Panc1 (cell line): ENCODE data around the gene TJP2. TPM values are rescaled to one million over a fixed set of nuclear protein-coding genes. Genes with fewer than 3 reads are reported as not detected.

Source experiments
- ATAC-seq: fragments of 200-7000 bp; cut with Tn5 transposase; 2 replicates; pipeline ENCODE4 v1.9.1; 2020; ENCODE audit warnings: mild to moderate bottlenecking, moderate library complexity
- BruUV-seq: library from RNA; stranded (reverse); fragments of 400-500 nt; replicated peaks from 2 replicates; lab custom pipeline; 2021; lab: Mats Ljungman, UMichigan
- CTCF ChIA-PET: fragments of 300-600 bp; sonication (Branson Sonifier 250); formaldehyde crosslinking; loops from one replicate; lab custom pipeline; 2022; ENCODE audit warnings: antibody characterized with exemption; lab: Charles Lee
- POLR2A ChIA-PET: fragments of 300-600 bp; sonication (Branson Sonifier 250); formaldehyde crosslinking; loops from one replicate; lab custom pipeline; 2022; ENCODE audit warnings: antibody characterized with exemption; lab: Charles Lee
- DNase-seq: peaks from one replicate; pipeline ENCODE4 v3.0.0-alpha.2; 2010; ENCODE audit warnings: low read depth, low spot score
- H3K27ac ChIP-seq: 2 replicates; pipeline ENCODE4 v1.5.1; 2011; ENCODE audit warnings: mild to moderate bottlenecking, low read length, inconsistent platforms
- H3K27me3 ChIP-seq: fragments of 200-500 bp; sonication (Bioruptor generic); 2 replicates; pipeline ENCODE4 v1.6.0; 2014; ENCODE audit warnings: low read length, inconsistent platforms; ENCODE audit not compliant: control insufficient read depth, insufficient read depth
- H3K36me3 ChIP-seq: fragments of 200-500 bp; sonication (Bioruptor generic); 2 replicates; pipeline ENCODE4 v1.5.1; 2014; ENCODE audit warnings: inconsistent platforms, mild to moderate bottlenecking, low read length, moderate library complexity; ENCODE audit not compliant: control insufficient read depth, insufficient read depth
- H3K4me1 ChIP-seq: 2 replicates; pipeline ENCODE4 v1.5.1; 2011; ENCODE audit warnings: inconsistent platforms, mild to moderate bottlenecking, low read length, moderate library complexity; ENCODE audit not compliant: control insufficient read depth, insufficient read depth
- H3K4me3 ChIP-seq, 2 experiments: 2 replicates each; pipeline ENCODE4 v1.5.1; 2011 to 2012; ENCODE audit warnings: low read depth in 2 of 2, low read length in 2 of 2, mild to moderate bottlenecking in 2 of 2, inconsistent platforms in 1 of 2, moderate library complexity in 1 of 2
- H3K9me3 ChIP-seq: fragments of 200-500 bp; sonication (Bioruptor generic); 2 replicates; pipeline ENCODE4 v1.5.1; 2014; ENCODE audit warnings: low read depth, mild to moderate bottlenecking, inconsistent platforms, low read length, moderate library complexity; ENCODE audit not compliant: control insufficient read depth, insufficient read depth
- POLR2AphosphoS5 ChIP-seq: IDR thresholded peaks from 2 replicates; pipeline ENCODE4 v1.6.1; 2012; ENCODE audit warnings: mild to moderate bottlenecking, low read depth, low read length, moderate library complexity
- SIN3A ChIP-seq: IDR thresholded peaks from 2 replicates; pipeline ENCODE4 v1.6.1; 2012; ENCODE audit warnings: low read depth, mild to moderate bottlenecking, low read length, moderate library complexity, borderline replicate concordance; ENCODE audit not compliant: insufficient read depth
- TCF7L2 ChIP-seq: IDR thresholded peaks from 2 replicates; pipeline ENCODE4 v1.6.1; 2011; ENCODE audit warnings: mild to moderate bottlenecking, low read depth, low read length, inconsistent platforms
- in situ Hi-C: cut with HindIII; loops from 2 replicates; pipeline ENCODE4 v1.10.0; 2016; ENCODE audit warnings: low sequenced_read_pairs, low pct_unique_long_range_greater_than_20kb
- intact Hi-C: fragments of 100-400 bp; cut with micrococcal nuclease; formaldehyde crosslinking; loops from one replicate; pipeline ENCODE4 v1.10.0; 2022; ENCODE audit not compliant: unreplicated experiment
- total RNA-seq: library from RNA; stranded (reverse); gene quantifications from one replicate; pipeline ENCODE4 v1.2.1, GENCODE V29; 2021; ENCODE audit not compliant: unreplicated experiment
- TF ChIP-seq, protein P1 (sequence below), 2 experiments: IDR thresholded peaks; 2 replicates each; pipeline ENCODE4 v1.6.1; 2011 to 2012; ENCODE audit warnings: low read depth in 2 of 2, control low read depth in 1 of 2, low read length in 1 of 2, mild to moderate bottlenecking in 1 of 2, moderate library complexity in 1 of 2; ENCODE audit not compliant: insufficient read depth in 1 of 2
- TF ChIP-seq, protein P2 (sequence below): fragments of 450-650 bp; IDR thresholded peaks from 2 replicates; pipeline ENCODE4 v1.5.1; 2017; ENCODE audit warnings: mild to moderate bottlenecking

TJP2 gene
- total RNA-seq, 1 experiment from 2014 or later = 40.2 TPM

DNA sequence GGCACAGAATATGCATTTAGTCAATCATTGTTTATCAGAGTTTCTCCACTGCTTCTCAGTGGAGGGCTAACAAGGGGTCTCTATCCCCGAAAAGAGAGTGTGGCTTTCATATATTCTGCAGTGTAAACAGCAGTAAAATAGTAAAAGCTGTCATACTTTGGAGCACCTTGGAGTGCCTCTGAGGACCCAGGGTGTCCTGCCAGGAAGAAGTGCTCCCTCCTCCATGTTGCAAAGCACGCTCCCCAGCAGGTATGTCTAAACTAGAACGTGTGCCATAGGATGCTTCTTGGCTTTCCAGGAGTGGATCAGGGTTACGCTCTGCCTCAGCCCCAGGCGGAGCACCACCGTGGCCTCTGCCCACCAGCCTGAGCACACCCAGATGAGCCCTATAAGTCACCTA, 8.5 kb upstream of the TJP2 start:
- no peak overlapping the region for H3K27ac ChIP-seq
- H3K9me3 ChIP-seq = no peaks in the 10 kb centered on the region
- TF ChIP-seq TCF7L2 = no peak
- no peak for TF ChIP-seq POLR2AphosphoS5
- TF ChIP-seq, protein P1, sequence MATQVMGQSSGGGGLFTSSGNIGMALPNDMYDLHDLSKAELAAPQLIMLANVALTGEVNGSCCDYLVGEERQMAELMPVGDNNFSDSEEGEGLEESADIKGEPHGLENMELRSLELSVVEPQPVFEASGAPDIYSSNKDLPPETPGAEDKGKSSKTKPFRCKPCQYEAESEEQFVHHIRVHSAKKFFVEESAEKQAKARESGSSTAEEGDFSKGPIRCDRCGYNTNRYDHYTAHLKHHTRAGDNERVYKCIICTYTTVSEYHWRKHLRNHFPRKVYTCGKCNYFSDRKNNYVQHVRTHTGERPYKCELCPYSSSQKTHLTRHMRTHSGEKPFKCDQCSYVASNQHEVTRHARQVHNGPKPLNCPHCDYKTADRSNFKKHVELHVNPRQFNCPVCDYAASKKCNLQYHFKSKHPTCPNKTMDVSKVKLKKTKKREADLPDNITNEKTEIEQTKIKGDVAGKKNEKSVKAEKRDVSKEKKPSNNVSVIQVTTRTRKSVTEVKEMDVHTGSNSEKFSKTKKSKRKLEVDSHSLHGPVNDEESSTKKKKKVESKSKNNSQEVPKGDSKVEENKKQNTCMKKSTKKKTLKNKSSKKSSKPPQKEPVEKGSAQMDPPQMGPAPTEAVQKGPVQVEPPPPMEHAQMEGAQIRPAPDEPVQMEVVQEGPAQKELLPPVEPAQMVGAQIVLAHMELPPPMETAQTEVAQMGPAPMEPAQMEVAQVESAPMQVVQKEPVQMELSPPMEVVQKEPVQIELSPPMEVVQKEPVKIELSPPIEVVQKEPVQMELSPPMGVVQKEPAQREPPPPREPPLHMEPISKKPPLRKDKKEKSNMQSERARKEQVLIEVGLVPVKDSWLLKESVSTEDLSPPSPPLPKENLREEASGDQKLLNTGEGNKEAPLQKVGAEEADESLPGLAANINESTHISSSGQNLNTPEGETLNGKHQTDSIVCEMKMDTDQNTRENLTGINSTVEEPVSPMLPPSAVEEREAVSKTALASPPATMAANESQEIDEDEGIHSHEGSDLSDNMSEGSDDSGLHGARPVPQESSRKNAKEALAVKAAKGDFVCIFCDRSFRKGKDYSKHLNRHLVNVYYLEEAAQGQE (IDR thresholded peaks at IDR 0.05; ENCODE audit: insufficient read depth in 1 of 2, low read depth in 2 of 2, low read length in 1 of 2) = no peak
- TF ChIP-seq, protein P2, sequence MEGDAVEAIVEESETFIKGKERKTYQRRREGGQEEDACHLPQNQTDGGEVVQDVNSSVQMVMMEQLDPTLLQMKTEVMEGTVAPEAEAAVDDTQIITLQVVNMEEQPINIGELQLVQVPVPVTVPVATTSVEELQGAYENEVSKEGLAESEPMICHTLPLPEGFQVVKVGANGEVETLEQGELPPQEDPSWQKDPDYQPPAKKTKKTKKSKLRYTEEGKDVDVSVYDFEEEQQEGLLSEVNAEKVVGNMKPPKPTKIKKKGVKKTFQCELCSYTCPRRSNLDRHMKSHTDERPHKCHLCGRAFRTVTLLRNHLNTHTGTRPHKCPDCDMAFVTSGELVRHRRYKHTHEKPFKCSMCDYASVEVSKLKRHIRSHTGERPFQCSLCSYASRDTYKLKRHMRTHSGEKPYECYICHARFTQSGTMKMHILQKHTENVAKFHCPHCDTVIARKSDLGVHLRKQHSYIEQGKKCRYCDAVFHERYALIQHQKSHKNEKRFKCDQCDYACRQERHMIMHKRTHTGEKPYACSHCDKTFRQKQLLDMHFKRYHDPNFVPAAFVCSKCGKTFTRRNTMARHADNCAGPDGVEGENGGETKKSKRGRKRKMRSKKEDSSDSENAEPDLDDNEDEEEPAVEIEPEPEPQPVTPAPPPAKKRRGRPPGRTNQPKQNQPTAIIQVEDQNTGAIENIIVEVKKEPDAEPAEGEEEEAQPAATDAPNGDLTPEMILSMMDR = no peak
- no peak for TF ChIP-seq SIN3A
- no peak for DNase-seq
- in situ Hi-C loops (no loop called here), intact Hi-C loops (no loop called here)
- POLR2A ChIA-PET = no interaction called here
- no peaks in the 10 kb centered on the region for H3K36me3 ChIP-seq
- H3K4me1 ChIP-seq = no peaks in the 10 kb centered on the region
- CTCF ChIA-PET = no interaction called here
- no peak for ATAC-seq
- no peaks in the 10 kb centered on the region for H3K27me3 ChIP-seq
- no TSS peak for BruUV-seq
- no peak overlapping the region for H3K4me3 ChIP-seq

DNA sequence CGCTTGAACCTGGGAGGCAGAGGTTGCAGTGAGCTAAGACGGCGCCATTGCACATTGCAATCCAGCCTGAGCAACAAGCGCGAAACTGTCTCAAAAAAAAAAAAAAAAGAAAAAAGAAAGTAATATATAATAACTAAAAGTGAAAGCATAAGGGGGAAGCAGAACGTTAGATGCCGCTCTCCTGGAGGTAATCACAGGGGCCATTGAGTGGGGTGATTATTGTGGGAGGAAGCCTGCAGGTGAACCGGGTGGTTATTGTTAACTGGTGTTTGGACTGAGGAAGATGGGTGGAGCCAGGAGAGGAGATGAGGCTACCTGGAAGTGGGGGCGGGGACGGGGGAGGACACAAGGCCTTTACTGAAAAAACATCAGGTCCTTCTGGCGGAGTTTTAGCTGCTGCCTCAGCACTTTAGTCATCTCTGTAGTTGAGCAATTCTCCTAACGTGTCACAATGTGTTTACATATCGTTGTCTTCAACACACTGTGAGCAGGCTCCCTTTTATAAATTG, 5.3 kb upstream of the TJP2 start:
- H3K27ac ChIP-seq = no peak overlapping the region
- no peak for ATAC-seq
- CTCF ChIA-PET = no interaction called here

More for the DNA sequence above, 5.3 kb upstream of the TJP2 start:
- Histone ChIP-seq H3K4me3 (no peak overlapping the region), H3K36me3 (no peaks in the 10 kb centered on the region), H3K27me3 (no peaks in the 10 kb centered on the region), H3K9me3 (no peaks in the 10 kb centered on the region), H3K4me1 (peaks cover 9% of the 10 kb centered on the region; the same call in 1 of the 2 replicates)
- no TSS peak for BruUV-seq
- TF ChIP-seq, protein P1 (IDR thresholded peaks at IDR 0.05; ENCODE audit: insufficient read depth in 1 of 2, low read depth in 2 of 2, low read length in 1 of 2) = no peak
- TF ChIP-seq, protein P2 = no peak
- TF ChIP-seq POLR2AphosphoS5 (no peak), TCF7L2 (no peak), SIN3A (no peak)
- intact Hi-C loops (no loop called here), in situ Hi-C loops (no loop called here)
- POLR2A ChIA-PET = no interaction called here
- no peak for DNase-seq
